ENCODE measurements around the gene CACNA1B. TPM values are rescaled to one million over a fixed set of nuclear protein-coding genes. Genes with fewer than 3 reads are reported as not detected.

The CACNA1B gene
- total RNA-seq, 1 experiment from 2014 or later = 7.8 TPM

DNA sequence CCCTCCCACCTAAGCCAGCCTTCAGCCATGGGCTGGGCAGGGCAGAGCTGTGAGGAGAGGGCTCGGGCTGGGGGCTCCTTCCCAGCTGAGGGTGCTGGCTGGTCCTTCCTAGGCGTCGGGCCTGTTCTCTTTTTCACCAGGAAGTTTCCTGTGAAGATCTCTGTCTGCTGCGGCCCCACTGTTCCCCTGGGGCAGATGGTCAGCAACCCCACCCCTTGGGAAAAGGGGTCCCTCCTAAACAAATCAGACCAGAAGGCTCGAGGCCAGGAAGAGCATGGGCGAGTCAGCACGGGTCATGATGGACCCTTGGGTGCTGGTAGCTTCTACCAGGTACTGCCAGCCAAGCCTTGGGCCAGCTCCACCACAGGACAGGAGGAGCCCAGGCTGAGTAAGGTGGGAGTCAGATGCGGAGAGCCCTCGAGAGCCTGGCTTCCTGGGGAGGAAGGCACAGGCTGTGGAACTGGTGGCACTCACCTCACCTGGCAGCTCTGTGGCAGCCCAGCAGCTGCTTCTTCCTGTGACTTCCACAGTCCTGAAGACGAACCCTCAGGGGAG, 3.5 kb downstream of the CACNA1B start:
- Histone ChIP-seq H2BK120ac (ENCODE audit: low read depth, low read length, poor library complexity, severe bottlenecking) (no peak overlapping the region), H3K27ac (ENCODE audit: insufficient read length, low read depth, low read length) (no peak overlapping the region), H2AK5ac (ENCODE audit: insufficient read length, low read length) (no peak overlapping the region), H2BK20ac (ENCODE audit: low read depth, low read length, poor library complexity, severe bottlenecking) (no peak overlapping the region), H3K23ac (ENCODE audit: insufficient read length, low read depth, low read length) (no peak overlapping the region), H3K4me1 (ENCODE audit: insufficient read depth, low read length) (no peaks in the 10 kb centered on the region), H3K14ac (ENCODE audit: insufficient read depth, low read length) (no peak overlapping the region), H3K79me1 (ENCODE audit: insufficient read depth, low read depth, low read length, poor library complexity, severe bottlenecking) (no peaks in the 10 kb centered on the region), H3K56ac (ENCODE audit: insufficient read length, low read depth, low read length) (no peak overlapping the region), H3T11ph (ENCODE audit: low read length) (no peak overlapping the region), H3K9me3 (ENCODE audit: control insufficient read depth, low read depth, low read length) (no peaks in the 10 kb centered on the region), H3K4ac (ENCODE audit: low read depth, low read length) (no peak overlapping the region), H2BK12ac (ENCODE audit: insufficient read length, low read depth, low read length) (no peak overlapping the region), H3K79me2 (ENCODE audit: insufficient read depth, low read length) (no peaks in the 10 kb centered on the region), H2BK5ac (ENCODE audit: insufficient read length, low read length) (no peak overlapping the region), H4K5ac (ENCODE audit: insufficient read length, low read depth, low read length) (no peak overlapping the region), H3K18ac (ENCODE audit: insufficient read length, low read depth, low read length) (no peak overlapping the region), H2BK15ac (ENCODE audit: low read depth, low read length) (no peak overlapping the region), H4K8ac (replicated peaks; ENCODE audit: insufficient read length, low read depth, low read length) (no peak overlapping the region), H3K23me2 (ENCODE audit: insufficient read length, low read depth, low read length, poor library complexity, severe bottlenecking) (no peaks in the 10 kb centered on the region), H3K4me2 (ENCODE audit: insufficient read depth, insufficient read length, low read length) (no peak overlapping the region), H2AFZ (ENCODE audit: low read length) (no peak overlapping the region), H4K20me1 (ENCODE audit: control insufficient read depth, insufficient read depth, insufficient read length) (no peaks in the 10 kb centered on the region), H3K9ac (ENCODE audit: extremely low read depth, insufficient read length, low read length) (no peak overlapping the region), H3K27me3 (ENCODE audit: insufficient read depth, low read length) (no peaks in the 10 kb centered on the region; the same call in 1 of the 2 replicates), H4K91ac (ENCODE audit: insufficient read length, low read depth, low read length) (no peak overlapping the region)
- Mint-ChIP-seq H3K4me1 (no peaks in the 10 kb centered on the region), H3K27ac (no peak overlapping the region), H3K4me3 (no peak overlapping the region), H3K9me3 (peaks cover 0 to 3% of the 10 kb centered on the region in 2 experiments; a peak in 2 of 5 replicates), H3K27me3 (ENCODE audit: low read depth) (peaks cover 10% of the 10 kb centered on the region), H3K36me3 (ENCODE audit: insufficient read depth in 1 of 3, low read depth in 3 of 3) (peaks cover 5 to 25% (median 16%) of the 10 kb centered on the region in 3 experiments)
- WGBS (ENCODE audit: extremely low coverage, insufficient read length, low lambda C conversion rate) = no CpG with 5 or more reads among the region's 10 CpGs
- no peak for TF ChIP-seq CTCF (conservative IDR thresholded peaks at IDR 0.05)
- DNase-seq = no peak
